Measurements from ENCODE around the gene RCC2. TPM values are rescaled to one million over a fixed set of nuclear protein-coding genes. Genes with fewer than 3 reads are reported as not detected.

Gene RCC2
- total and polyA plus RNA-seq, 2 of the 4 experiments (the other 2 are of a cell fraction): 24.0 to 38.9 TPM

DNA sequence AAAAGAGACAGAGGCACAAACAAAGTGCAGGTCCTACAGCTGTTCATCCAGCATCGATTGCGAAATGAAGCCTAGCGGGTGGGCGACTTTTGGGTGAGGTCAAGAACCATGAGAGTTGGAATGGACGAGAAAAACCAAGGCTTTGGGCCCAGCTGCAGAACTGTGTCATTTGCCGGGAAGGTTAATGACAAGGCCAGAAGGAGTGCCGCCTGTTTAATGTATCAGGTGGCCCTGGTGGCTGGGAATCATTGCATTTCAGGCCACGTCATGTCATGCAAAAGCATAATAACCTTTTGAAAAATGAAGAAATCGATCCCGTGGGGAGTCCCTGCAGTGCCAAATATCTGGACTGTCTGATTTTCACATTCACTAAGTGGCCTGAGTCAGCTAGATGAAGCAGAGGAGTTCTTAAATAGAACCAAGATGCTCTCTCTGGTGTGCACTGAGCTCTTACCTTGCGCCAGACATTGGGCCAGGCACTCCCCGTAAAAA is 8.1 kb upstream of the RCC2 start:
- no peak overlapping the region for H3K18ac ChIP-seq (ENCODE audit: low read depth, low read length)
- no peaks in the 10 kb centered on the region for H3K79me1 ChIP-seq (ENCODE audit: low read depth in 1 of 2, low read length in 2 of 2)
- in situ Hi-C loops (cut with MboI; ENCODE audit: low sequenced_read_pairs) (no loop called here), intact Hi-C loops (cut with micrococcal nuclease) (no loop called here), dilution Hi-C loops (cut with HindIII; ENCODE audit: low sequenced_read_pairs, unreplicated experiment) (no loop called here)
- no peak overlapping the region for H2AFZ ChIP-seq (replicated peaks; ENCODE audit: low read length, poor library complexity)
- no peak overlapping the region for H3K4me3 ChIP-seq (ENCODE audit: insufficient read depth, low read depth, low read length)
- H3K56ac ChIP-seq (ENCODE audit: extremely low read depth, insufficient read depth, low read length): no peak overlapping the region
- H3K27me3 ChIP-seq (ENCODE audit: control insufficient read depth, insufficient read depth, low read length): no peaks in the 10 kb centered on the region; the same call in 1 of the 2 replicates
- no peak for DNase-seq
- BruUV-seq (replicated peaks): no TSS peak
- no peak overlapping the region for H4K5ac ChIP-seq (ENCODE audit: low read depth, low read length)
- WGBS, 2 experiments (ENCODE audit: extremely low coverage in 2 of 2, insufficient read length in 1 of 2): 71% methylated on average over 5 of the region's 12 CpGs; no CpG with 5 or more reads in 1 of the 2 experiments
- no peak overlapping the region for H2AK5ac ChIP-seq (ENCODE audit: low read depth, low read length)
- no peak for TF ChIP-seq SMC3 (IDR thresholded peaks at IDR 0.05; ENCODE audit: low read depth, low read length)
- TF ChIP-seq CEBPB (IDR thresholded peaks at IDR 0.05; ENCODE audit: low read depth, low read length): peak; percentile 76
- no peak overlapping the region for H3K23ac ChIP-seq (ENCODE audit: low read depth, low read length)
- H4K8ac ChIP-seq (ENCODE audit: low read depth in 2 of 2, low read length in 2 of 2): no peak overlapping the region
- no peaks in the 10 kb centered on the region for H3K9me3 ChIP-seq (ENCODE audit: control insufficient read depth, insufficient read depth, low read length)
- POLR2A ChIA-PET (ENCODE audit: unreplicated experiment): no interaction called here
- no peak for ATAC-seq (ENCODE audit: low read depth)
- H3K14ac ChIP-seq (replicated peaks; ENCODE audit: low read depth, low read length): no peak overlapping the region
- H3K4me1 ChIP-seq (ENCODE audit: control insufficient read depth, insufficient read depth, low read length): peaks cover 2% of the 10 kb centered on the region; the same call in 1 of the 2 replicates
- no peak overlapping the region for H2BK120ac ChIP-seq (ENCODE audit: low read depth, low read length)
- no peak overlapping the region for H3K9ac ChIP-seq (ENCODE audit: low read depth, low read length)
- H3K9me1 ChIP-seq (ENCODE audit: insufficient read depth, low read length): no peaks in the 10 kb centered on the region
- CTCF ChIA-PET: no interaction called here
- no peak overlapping the region for H2BK20ac ChIP-seq (ENCODE audit: low read depth, low read length)
- H4K20me1 ChIP-seq (ENCODE audit: insufficient read depth, low read length): no peaks in the 10 kb centered on the region
- H3K27ac ChIP-seq (ENCODE audit: insufficient read depth, low read length): no peak overlapping the region
- no peak overlapping the region for H4K91ac ChIP-seq (ENCODE audit: insufficient read depth, low read depth, low read length)
- H2BK15ac ChIP-seq (ENCODE audit: low read depth, low read length): no peak overlapping the region
- no peak overlapping the region for H2AK9ac ChIP-seq (replicated peaks; ENCODE audit: low read depth, low read length, poor library complexity)
- H3K4me2 ChIP-seq (ENCODE audit: low read depth, low read length): no peak overlapping the region
- H2BK5ac ChIP-seq (ENCODE audit: low read depth, low read length, poor library complexity, severe bottlenecking): no peak overlapping the region
- no peak overlapping the region for H3K4ac ChIP-seq (ENCODE audit: low read depth, low read length)
- no peaks in the 10 kb centered on the region for H3K36me3 ChIP-seq (ENCODE audit: control insufficient read depth, insufficient read depth, low read length)
